Glutamatergic neuron (in vitro differentiated cells): Measurements from ENCODE around the gene FALEC. TPM values are rescaled to one million over a fixed set of nuclear protein-coding genes. Genes with fewer than 3 reads are reported as not detected.

ENCODE experiments used
- DNase-seq: peaks from one replicate; pipeline ENCODE4 v3.0.0; 2022
- H3K27ac Mint-ChIP-seq: one replicate; pipeline ENCODE4 v1.8.0; 2020; ENCODE audit warnings: mild to moderate bottlenecking, mixed read lengths, inconsistent platforms; ENCODE audit not compliant: unreplicated experiment
- H3K27me3 Mint-ChIP-seq: one replicate; pipeline ENCODE4 v1.8.0; 2020; ENCODE audit warnings: mild to moderate bottlenecking, moderate library complexity, mixed read lengths, inconsistent platforms; ENCODE audit not compliant: unreplicated experiment
- H3K36me3 Mint-ChIP-seq: one replicate; pipeline ENCODE4 v1.8.0; 2020; ENCODE audit warnings: mild to moderate bottlenecking, mixed read lengths, inconsistent platforms; ENCODE audit not compliant: unreplicated experiment
- H3K4me1 Mint-ChIP-seq: one replicate; pipeline ENCODE4 v1.8.0; 2020; ENCODE audit warnings: mild to moderate bottlenecking, low read depth, mixed read lengths, inconsistent platforms; ENCODE audit not compliant: unreplicated experiment
- H3K4me3 Mint-ChIP-seq: one replicate; pipeline ENCODE4 v1.8.0; 2020; ENCODE audit warnings: mild to moderate bottlenecking, mixed read lengths, inconsistent platforms; ENCODE audit not compliant: unreplicated experiment
- H3K9me3 Mint-ChIP-seq: one replicate; pipeline ENCODE4 v1.8.0; 2020; ENCODE audit warnings: mild to moderate bottlenecking, moderate library complexity, mixed read lengths, inconsistent platforms; ENCODE audit not compliant: unreplicated experiment
- total RNA-seq: library from RNA; stranded (reverse); fragmentation: NEBNext Ultra II Directional; extraction: Animal tissue kit (Norgen Biotek cat#: 25700); gene quantifications from one replicate; pipeline ENCODE4 v1.2.1, GENCODE V29; 2021; ENCODE audit not compliant: unreplicated experiment
- TF ChIP-seq, protein P1 (sequence below): fragments of 200-600 bp; sonication (generic); IDR thresholded peaks from one replicate; pipeline ENCODE4 v1.5.0; 2021; ENCODE audit not compliant: partially characterized antibody, unreplicated experiment

The FALEC gene
- total RNA-seq, 1 donor from 2014 or later: not detected

DNA sequence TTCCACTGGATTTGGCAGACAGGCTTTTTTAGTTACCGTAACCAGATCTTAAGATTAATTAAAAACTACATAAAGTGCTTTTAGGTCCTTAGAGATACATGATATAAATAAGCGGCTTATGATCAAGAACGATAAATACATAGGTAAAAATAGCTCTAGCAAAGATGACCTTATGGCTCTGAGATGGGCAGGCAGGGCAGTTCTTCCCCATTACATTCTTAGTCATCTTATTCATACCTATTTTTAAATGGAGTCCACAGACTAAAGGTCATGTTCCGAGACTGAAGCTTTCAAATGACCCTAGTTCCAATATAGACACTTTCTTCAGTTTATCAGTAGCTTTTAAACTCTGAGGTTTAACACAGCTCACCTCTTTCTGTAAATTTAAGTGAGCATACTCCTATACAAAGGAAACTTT lies 59.5 kb downstream of the FALEC start:
- H3K4me1 Mint-ChIP-seq: peaks cover 11% of the 10 kb centered on the region
- peaks cover 6% of the 10 kb centered on the region for H3K27me3 Mint-ChIP-seq
- TF ChIP-seq, protein P1, sequence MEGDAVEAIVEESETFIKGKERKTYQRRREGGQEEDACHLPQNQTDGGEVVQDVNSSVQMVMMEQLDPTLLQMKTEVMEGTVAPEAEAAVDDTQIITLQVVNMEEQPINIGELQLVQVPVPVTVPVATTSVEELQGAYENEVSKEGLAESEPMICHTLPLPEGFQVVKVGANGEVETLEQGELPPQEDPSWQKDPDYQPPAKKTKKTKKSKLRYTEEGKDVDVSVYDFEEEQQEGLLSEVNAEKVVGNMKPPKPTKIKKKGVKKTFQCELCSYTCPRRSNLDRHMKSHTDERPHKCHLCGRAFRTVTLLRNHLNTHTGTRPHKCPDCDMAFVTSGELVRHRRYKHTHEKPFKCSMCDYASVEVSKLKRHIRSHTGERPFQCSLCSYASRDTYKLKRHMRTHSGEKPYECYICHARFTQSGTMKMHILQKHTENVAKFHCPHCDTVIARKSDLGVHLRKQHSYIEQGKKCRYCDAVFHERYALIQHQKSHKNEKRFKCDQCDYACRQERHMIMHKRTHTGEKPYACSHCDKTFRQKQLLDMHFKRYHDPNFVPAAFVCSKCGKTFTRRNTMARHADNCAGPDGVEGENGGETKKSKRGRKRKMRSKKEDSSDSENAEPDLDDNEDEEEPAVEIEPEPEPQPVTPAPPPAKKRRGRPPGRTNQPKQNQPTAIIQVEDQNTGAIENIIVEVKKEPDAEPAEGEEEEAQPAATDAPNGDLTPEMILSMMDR: no peak
- no peak for DNase-seq
- H3K4me3 Mint-ChIP-seq: peak overlapping the region; percentile 91
- peaks cover 11% of the 10 kb centered on the region for H3K36me3 Mint-ChIP-seq
- peaks cover 15% of the 10 kb centered on the region for H3K9me3 Mint-ChIP-seq
- no peak overlapping the region for H3K27ac Mint-ChIP-seq

DNA sequence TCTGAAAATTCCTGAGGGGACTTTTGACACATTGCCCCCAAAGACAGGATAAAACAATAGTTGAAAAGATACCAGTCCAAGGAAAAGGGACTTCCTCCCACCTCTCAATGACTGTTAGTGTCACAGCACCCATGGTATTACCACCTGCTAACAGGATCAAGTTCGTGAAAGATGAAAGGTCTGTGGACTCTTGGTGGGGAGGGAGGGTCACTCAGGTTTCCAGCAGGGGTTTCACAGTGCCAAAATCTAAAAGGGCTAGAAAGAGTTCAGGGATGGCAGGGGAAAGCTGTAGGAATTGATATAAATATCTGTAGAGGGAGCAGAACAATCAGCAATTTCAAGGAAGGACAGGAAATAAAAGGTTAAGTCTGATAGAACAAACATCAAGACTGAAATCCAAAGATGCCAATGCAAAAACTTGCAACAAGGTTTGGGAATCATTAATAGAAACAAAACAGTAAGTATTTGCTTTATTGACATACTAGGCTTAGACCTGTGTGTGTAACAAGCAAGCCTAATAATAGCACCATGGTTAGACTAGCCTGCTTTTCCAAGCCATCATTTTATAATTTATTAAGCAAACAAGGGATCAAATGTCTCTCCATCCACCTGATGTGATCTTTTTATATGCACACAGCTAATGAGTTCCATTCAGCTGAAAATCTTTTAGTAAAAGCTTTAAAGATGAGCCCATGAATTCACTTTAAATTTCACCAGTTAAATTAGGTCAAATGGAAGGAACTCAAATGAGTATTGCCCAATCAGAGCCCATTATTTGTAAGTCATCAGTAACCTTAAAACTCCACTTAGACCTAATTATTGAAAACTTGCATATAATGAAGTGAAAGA lies 60.2 kb downstream of the FALEC start:
- DNase-seq: no peak
- Mint-ChIP-seq H3K36me3 (peaks cover 11% of the 10 kb centered on the region), H3K27me3 (peaks cover 8% of the 10 kb centered on the region), H3K4me1 (peaks cover 14% of the 10 kb centered on the region), H3K9me3 (peaks cover 15% of the 10 kb centered on the region), H3K27ac (no peak overlapping the region), H3K4me3 (peak overlapping the region; percentile 91)
- TF ChIP-seq, protein P1: no peak

GRCh38 chr1:150576367-150576711 lies 60.8 kb downstream of the FALEC start:
- Mint-ChIP-seq H3K9me3 (peaks cover 15% of the 10 kb centered on the region), H3K27ac (no peak overlapping the region), H3K4me3 (peak overlapping the region; percentile 91), H3K4me1 (peaks cover 14% of the 10 kb centered on the region), H3K27me3 (peaks cover 8% of the 10 kb centered on the region), H3K36me3 (peaks cover 11% of the 10 kb centered on the region)
- DNase-seq: no peak
- TF ChIP-seq, protein P1: no peak

DNA sequence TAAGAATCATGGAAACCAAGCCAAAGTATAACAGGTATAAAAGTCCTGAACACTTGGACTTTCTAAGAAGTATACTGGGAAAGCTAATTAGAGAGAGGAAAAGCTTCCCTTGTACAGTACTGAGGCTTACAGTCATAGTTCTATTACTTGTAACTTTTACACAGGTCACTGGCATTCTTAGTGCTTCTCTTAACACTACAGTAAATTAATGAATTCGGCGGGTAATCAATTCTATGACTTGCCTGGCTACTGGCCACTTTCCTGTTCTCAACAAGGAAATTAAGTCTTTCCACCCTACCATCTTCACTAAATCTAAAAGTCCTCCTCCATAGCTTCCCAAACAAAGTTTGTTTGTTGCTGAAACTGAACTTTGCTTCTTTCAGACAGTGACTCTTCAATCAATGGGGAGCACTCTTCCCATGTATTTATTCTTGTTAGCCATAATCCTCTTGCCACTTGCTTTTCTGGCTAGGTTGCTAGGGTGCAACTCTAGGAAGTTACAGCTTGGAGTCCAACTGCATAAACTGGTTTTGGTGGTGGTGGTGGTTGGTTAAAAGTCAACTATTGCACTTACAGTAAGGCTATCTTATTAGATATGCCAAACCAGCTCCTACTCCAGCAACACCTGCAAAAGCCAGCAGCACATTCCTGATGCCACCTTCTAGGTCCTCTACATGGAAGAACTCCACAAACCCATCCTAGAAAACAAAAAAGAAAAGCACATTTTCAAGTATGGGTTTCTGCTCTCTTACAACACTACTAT lies 61.4 kb downstream of the FALEC start:
- Mint-ChIP-seq H3K27ac (peak overlapping the region; percentile 96), H3K9me3 (peaks cover 15% of the 10 kb centered on the region), H3K4me3 (peak overlapping the region; percentile 96), H3K4me1 (peaks cover 14% of the 10 kb centered on the region), H3K27me3 (peaks cover 8% of the 10 kb centered on the region), H3K36me3 (peaks cover 11% of the 10 kb centered on the region)
- TF ChIP-seq, protein P1: no peak
- no peak for DNase-seq
